ENCODE results near the gene GABRR2. TPM values are rescaled to one million over a fixed set of nuclear protein-coding genes. Genes with fewer than 3 reads are reported as not detected.

Gene GABRR2
- total RNA-seq, 1 experiment from 2014 or later: 0.36 TPM

DNA sequence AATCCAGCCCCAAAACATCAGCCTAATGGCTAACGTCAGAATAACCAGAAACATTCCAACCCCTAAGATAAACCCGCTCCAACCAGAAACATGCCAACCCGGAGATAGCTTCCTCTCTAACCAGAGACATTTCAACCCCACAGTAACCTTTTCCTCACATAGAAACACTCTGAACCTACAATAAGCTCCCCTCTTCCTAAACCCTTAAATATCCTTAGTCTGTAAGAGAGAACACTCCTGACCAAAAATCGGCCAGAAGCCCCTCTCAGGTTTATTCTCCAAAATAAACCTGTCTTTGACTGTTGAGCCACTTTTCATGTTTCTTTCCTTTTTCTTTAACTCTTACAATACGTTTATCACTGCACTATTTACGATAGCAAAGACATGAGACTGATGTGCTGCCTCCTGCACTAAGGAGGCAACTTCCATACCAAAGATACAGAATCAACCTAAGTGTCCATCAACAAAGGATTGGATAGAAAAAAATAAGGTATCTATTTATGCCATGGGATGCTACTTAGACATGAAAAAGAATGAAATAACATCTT lies 5.0 kb upstream of the GABRR2 start:
- Histone ChIP-seq H3K9me3 (ENCODE audit: low read length) (no peaks in the 10 kb centered on the region), H3K79me2 (ENCODE audit: low read length) (no peaks in the 10 kb centered on the region), H3K9ac (ENCODE audit: low read length) (no peak overlapping the region), H3K9me2 (replicated peaks; ENCODE audit: low read length) (no peaks in the 10 kb centered on the region), H3K4me1 (ENCODE audit: insufficient read depth, low read length) (no peaks in the 10 kb centered on the region), H4K20me1 (ENCODE audit: low read length) (no peaks in the 10 kb centered on the region), H3K4me2 (ENCODE audit: low read length) (no peak overlapping the region), H3K27ac (ENCODE audit: low read length) (no peak overlapping the region), H3K4me3 (ENCODE audit: low read length) (no peak overlapping the region), H3F3A (ENCODE audit: low read length, unreplicated experiment) (no peaks in the 10 kb centered on the region), H2AFZ (ENCODE audit: low read length) (no peak overlapping the region), H3K27me3 (ENCODE audit: low read length) (no peaks in the 10 kb centered on the region), H3K36me3 (ENCODE audit: low read depth, low read length) (no peaks in the 10 kb centered on the region)
- TF ChIP-seq EZH2 (IDR thresholded peaks at IDR 0.05; ENCODE audit: low read length, unreplicated experiment): no peak
- TF ChIP-seq EZH2phosphoT487 (IDR thresholded peaks at IDR 0.05; ENCODE audit: borderline replicate concordance, low read length): no peak
- intact Hi-C loops (cut with micrococcal nuclease): no loop called here
- ChIA-PET CTCF (no interaction called here), POLR2A (ENCODE audit: unreplicated experiment) (no interaction called here)
- DNase-seq (no peak), ATAC-seq (no peak)
- no TSS peak for BruUV-seq (replicated peaks)

DNA sequence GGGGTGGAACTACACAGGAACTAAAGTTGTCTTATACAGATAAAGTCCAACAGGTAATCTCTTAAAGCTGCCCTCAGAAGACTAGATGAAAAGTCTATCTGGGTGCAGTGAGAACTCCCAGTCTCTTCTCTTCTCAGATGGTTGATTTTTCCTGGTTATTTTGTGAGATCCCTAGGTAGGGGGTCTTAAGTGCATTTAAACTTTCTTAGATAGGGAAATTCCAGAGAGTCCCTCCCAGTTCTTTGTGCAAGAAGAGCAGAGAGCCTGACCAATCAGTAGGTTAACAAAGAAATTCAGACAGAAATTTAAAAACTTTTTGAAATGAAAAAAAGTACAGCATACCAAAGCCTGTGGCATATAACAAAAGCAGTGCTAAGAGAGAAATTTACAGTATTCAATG lies 2.0 kb upstream of the GABRR2 start:
- Histone ChIP-seq H3F3A (ENCODE audit: low read length, unreplicated experiment) (no peaks in the 10 kb centered on the region), H3K27me3 (ENCODE audit: low read length) (no peaks in the 10 kb centered on the region), H3K9me2 (replicated peaks; ENCODE audit: low read length) (no peaks in the 10 kb centered on the region), H3K27ac (ENCODE audit: low read length) (no peak overlapping the region), H3K9ac (ENCODE audit: low read length) (no peak overlapping the region), H4K20me1 (ENCODE audit: low read length) (no peaks in the 10 kb centered on the region), H3K36me3 (ENCODE audit: low read depth, low read length) (no peaks in the 10 kb centered on the region), H3K4me3 (ENCODE audit: low read length) (no peak overlapping the region), H2AFZ (ENCODE audit: low read length) (no peak overlapping the region), H3K9me3 (ENCODE audit: low read length) (no peaks in the 10 kb centered on the region), H3K4me2 (ENCODE audit: low read length) (no peak overlapping the region), H3K79me2 (ENCODE audit: low read length) (no peaks in the 10 kb centered on the region), H3K4me1 (ENCODE audit: insufficient read depth, low read length) (peaks cover 14% of the 10 kb centered on the region)
- BruUV-seq (replicated peaks): no TSS peak
- TF ChIP-seq EZH2 (IDR thresholded peaks at IDR 0.05; ENCODE audit: low read length, unreplicated experiment): no peak
- no peak for TF ChIP-seq EZH2phosphoT487 (IDR thresholded peaks at IDR 0.05; ENCODE audit: borderline replicate concordance, low read length)
- TF ChIP-seq, protein P1, sequence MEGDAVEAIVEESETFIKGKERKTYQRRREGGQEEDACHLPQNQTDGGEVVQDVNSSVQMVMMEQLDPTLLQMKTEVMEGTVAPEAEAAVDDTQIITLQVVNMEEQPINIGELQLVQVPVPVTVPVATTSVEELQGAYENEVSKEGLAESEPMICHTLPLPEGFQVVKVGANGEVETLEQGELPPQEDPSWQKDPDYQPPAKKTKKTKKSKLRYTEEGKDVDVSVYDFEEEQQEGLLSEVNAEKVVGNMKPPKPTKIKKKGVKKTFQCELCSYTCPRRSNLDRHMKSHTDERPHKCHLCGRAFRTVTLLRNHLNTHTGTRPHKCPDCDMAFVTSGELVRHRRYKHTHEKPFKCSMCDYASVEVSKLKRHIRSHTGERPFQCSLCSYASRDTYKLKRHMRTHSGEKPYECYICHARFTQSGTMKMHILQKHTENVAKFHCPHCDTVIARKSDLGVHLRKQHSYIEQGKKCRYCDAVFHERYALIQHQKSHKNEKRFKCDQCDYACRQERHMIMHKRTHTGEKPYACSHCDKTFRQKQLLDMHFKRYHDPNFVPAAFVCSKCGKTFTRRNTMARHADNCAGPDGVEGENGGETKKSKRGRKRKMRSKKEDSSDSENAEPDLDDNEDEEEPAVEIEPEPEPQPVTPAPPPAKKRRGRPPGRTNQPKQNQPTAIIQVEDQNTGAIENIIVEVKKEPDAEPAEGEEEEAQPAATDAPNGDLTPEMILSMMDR (conservative IDR thresholded peaks at IDR 0.05; ENCODE audit: low read depth, low read length): no peak
- ATAC-seq: no peak
- ChIA-PET POLR2A (ENCODE audit: unreplicated experiment) (no interaction called here), CTCF (no interaction called here)
- intact Hi-C loops (cut with micrococcal nuclease): no loop called here
- no peak for DNase-seq

DNA sequence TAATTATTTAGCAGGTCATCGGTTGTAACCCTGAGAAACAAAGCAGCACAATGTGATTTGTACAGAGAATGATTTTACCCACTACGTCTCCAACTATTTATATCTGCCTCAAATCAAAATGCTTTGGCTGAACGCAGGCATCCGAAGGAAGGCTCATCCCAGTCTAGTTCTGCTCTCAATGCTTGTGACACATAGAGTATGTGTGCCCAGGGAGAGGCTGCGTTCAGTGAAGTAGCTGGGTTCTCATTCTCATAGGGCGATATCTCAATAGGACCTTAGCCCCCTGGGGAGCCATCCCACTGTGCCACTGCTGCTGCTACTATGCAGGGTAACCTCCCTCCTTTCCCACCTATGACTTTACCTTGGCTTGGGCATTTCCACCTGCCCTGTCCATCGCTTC lies 407 bp downstream of the GABRR2 start:
- no peak overlapping the region for H3K27ac ChIP-seq (ENCODE audit: low read length)
- H4K20me1 ChIP-seq (ENCODE audit: low read length): no peaks in the 10 kb centered on the region
- H3K27me3 ChIP-seq (ENCODE audit: low read length): no peaks in the 10 kb centered on the region
- H2AFZ ChIP-seq (ENCODE audit: low read length): no peak overlapping the region
- ChIA-PET POLR2A (ENCODE audit: unreplicated experiment) (no interaction called here), CTCF (no interaction called here)
- TF ChIP-seq EZH2phosphoT487 (IDR thresholded peaks at IDR 0.05; ENCODE audit: borderline replicate concordance, low read length): no peak
- no peak for TF ChIP-seq EZH2 (IDR thresholded peaks at IDR 0.05; ENCODE audit: low read length, unreplicated experiment)
- TF ChIP-seq, protein P1 (conservative IDR thresholded peaks at IDR 0.05; ENCODE audit: low read depth, low read length): no peak
- H3K79me2 ChIP-seq (ENCODE audit: low read length): no peaks in the 10 kb centered on the region
- H3K4me2 ChIP-seq (ENCODE audit: low read length): no peak overlapping the region
- no peaks in the 10 kb centered on the region for H3K9me3 ChIP-seq (ENCODE audit: low read length)
- no TSS peak for BruUV-seq (replicated peaks)
- H3K4me3 ChIP-seq (ENCODE audit: low read length): no peak overlapping the region
- H3K4me1 ChIP-seq (ENCODE audit: insufficient read depth, low read length): peaks cover 28% of the 10 kb centered on the region
- no peaks in the 10 kb centered on the region for H3K9me2 ChIP-seq (replicated peaks; ENCODE audit: low read length)
- no peak overlapping the region for H3K9ac ChIP-seq (ENCODE audit: low read length)
- DNase-seq (no peak), ATAC-seq (no peak)
- no peaks in the 10 kb centered on the region for H3K36me3 ChIP-seq (ENCODE audit: low read depth, low read length)
- intact Hi-C loops (cut with micrococcal nuclease): no loop called here
- no peaks in the 10 kb centered on the region for H3F3A ChIP-seq (ENCODE audit: low read length, unreplicated experiment)
